ENCODE measurements around the gene ZNF791. TPM values are rescaled to one million over a fixed set of nuclear protein-coding genes. Genes with fewer than 3 reads are reported as not detected.

ZNF791 gene
- total RNA-seq, 6 donors from 2014 or later = 12.6 to 29.3 (median 21.9) TPM

- peak in 1 of 2 donors; percentile 56 for DNase-seq
- TF ChIP-seq CTCF (IDR thresholded peaks at IDR 0.05) (no peak), POLR2AphosphoS5 (IDR thresholded peaks at IDR 0.05) (no peak), EP300 (IDR thresholded peaks at IDR 0.05) (no peak), POLR2A (IDR thresholded peaks at IDR 0.05) (no peak)
- Histone ChIP-seq H3K4me3 (no peak overlapping the region), H3K27ac (no peak overlapping the region), H3K36me3 (peaks cover 6 to 53% (median 39%) of the 10 kb centered on the region in 4 donors), H3K9me3 (no peaks in the 10 kb centered on the region), H3K4me1 (peaks cover 30 to 44% (median 34%) of the 10 kb centered on the region in 4 donors), H3K27me3 (no peaks in the 10 kb centered on the region)
- no peak for ATAC-seq (ENCODE audit: low FRiP score in 2 of 2)
- WGBS, 2 donors = 83 to 90% methylated on average over 22 to 28 of the region's 29 CpGs
These were observed 53.9 kb downstream of the ZNF791 start for GRCh38 chr19:12664406-12665280.

GRCh38 chr19:12665281-12665573 lies 54.5 kb downstream of the ZNF791 start:
- no peaks in the 10 kb centered on the region for H3K9me3 ChIP-seq
- DNase-seq = peak in 1 of 2 donors; percentile 84
- peak; percentile 34 to 49 for ATAC-seq (ENCODE audit: low FRiP score in 2 of 2)
- no peaks in the 10 kb centered on the region for H3K27me3 ChIP-seq
- TF ChIP-seq POLR2A (IDR thresholded peaks at IDR 0.05) = peak in 1 of 4 donors; percentile 33
- no peak for TF ChIP-seq POLR2AphosphoS5 (IDR thresholded peaks at IDR 0.05)
- H3K4me3 ChIP-seq = peak overlapping the region in 3 of 4 donors; percentile 69 to 90 (median 84)
- peak overlapping the region in 3 of 4 donors; percentile 82 to 89 (median 87) for H3K27ac ChIP-seq
- peaks cover 6 to 47% (median 33%) of the 10 kb centered on the region in 4 donors for H3K36me3 ChIP-seq
- peaks cover 34 to 49% (median 38%) of the 10 kb centered on the region in 4 donors for H3K4me1 ChIP-seq
- WGBS, 2 donors = 66 to 74% methylated on average over 7 to 10 of the region's 10 CpGs

GRCh38 chr19:12665671-12666264 lies 55.0 kb downstream of the ZNF791 start:
- Histone ChIP-seq H3K4me1 (peaks cover 39 to 54% (median 44%) of the 10 kb centered on the region in 4 donors), H3K4me3 (peak overlapping the region; percentile 69 to 90 (median 80)), H3K27ac (peak overlapping the region; percentile 79 to 89 (median 84)), H3K9me3 (no peaks in the 10 kb centered on the region), H3K36me3 (peaks cover 5 to 42% (median 29%) of the 10 kb centered on the region in 4 donors), H3K27me3 (no peaks in the 10 kb centered on the region)
- TF ChIP-seq POLR2A (IDR thresholded peaks at IDR 0.05) (no peak), CTCF (IDR thresholded peaks at IDR 0.05) (no peak), POLR2AphosphoS5 (IDR thresholded peaks at IDR 0.05) (no peak), EP300 (IDR thresholded peaks at IDR 0.05) (no peak)
- ATAC-seq (ENCODE audit: low FRiP score in 2 of 2) (no peak), DNase-seq (peak in 1 of 2 donors; percentile 27)
- WGBS, 2 donors = 47 to 49% methylated on average over 6 to 12 of the region's 12 CpGs

- ATAC-seq (ENCODE audit: low FRiP score in 2 of 2) (peak; percentile 87), DNase-seq (peak; percentile 82 to 96)
- WGBS, 2 donors = 2% methylated on average over 24 to 34 of the region's 46 CpGs
- Histone ChIP-seq H3K4me1 (peaks cover 40 to 60% (median 44%) of the 10 kb centered on the region in 4 donors), H3K9me3 (no peaks in the 10 kb centered on the region), H3K27me3 (no peaks in the 10 kb centered on the region), H3K4me3 (peak within 1 kb of the TSS; percentile 69 to 90 (median 80)), H3K27ac (peak within 1 kb of the TSS; percentile 79 to 89 (median 84)), H3K36me3 (peaks cover 0 to 35% (median 22%) of the 10 kb centered on the region in 4 donors)
- TF ChIP-seq POLR2AphosphoS5 (IDR thresholded peaks at IDR 0.05) (peak; percentile 30 to 46), POLR2A (IDR thresholded peaks at IDR 0.05) (peak in 3 of 4 donors; percentile 36 to 65 (median 38)), CTCF (IDR thresholded peaks at IDR 0.05) (no peak), EP300 (IDR thresholded peaks at IDR 0.05) (no peak)
These were observed 55.7 kb downstream of the ZNF791 start, which contains the start of the genes MAN2B1 and WDR83 for GRCh38 chr19:12666265-12667048. MAN2B1 (minus strand) TSS chr19:12666742; CDS start chr19:12666701, 41 bp downstream. WDR83 (plus strand) TSS chr19:12666807; CDS start chr19:12669791, 2,984 bp downstream.

Data from upper lobe of left lung (tissue), 6 donors.